Neuronal stem cell (in vitro differentiated cells): ENCODE data around the gene COPS3.
A peak's percentile ranks its signal among the peaks of the same experiment; 100 is the strongest.

Source experiments
- DNase-seq: peaks from one replicate; pipeline ENCODE4 v3.0.0-alpha.2; 2013; ENCODE audit warnings: low spot score
- H2AFZ ChIP-seq: one replicate; pipeline ENCODE4 v1.6.1; 2013; ENCODE audit warnings: mild to moderate bottlenecking, low read length, inconsistent platforms
- H2AK5ac ChIP-seq: 2 replicates; pipeline ENCODE4 v1.6.1; 2013; ENCODE audit warnings: low read depth, mild to moderate bottlenecking, inconsistent platforms, low read length, moderate library complexity, mixed read lengths
- H2BK120ac ChIP-seq: 2 replicates; pipeline ENCODE4 v1.6.1; 2013; ENCODE audit warnings: low read depth, mild to moderate bottlenecking, inconsistent platforms, low read length, moderate library complexity, mixed read lengths
- H2BK12ac ChIP-seq: one replicate; pipeline ENCODE4 v1.6.1; 2013; ENCODE audit warnings: low read length, inconsistent platforms
- H2BK15ac ChIP-seq: 2 replicates; pipeline ENCODE4 v1.6.1; 2013; ENCODE audit warnings: mild to moderate bottlenecking, low read length, inconsistent platforms, mixed read lengths
- H2BK5ac ChIP-seq: one replicate; pipeline ENCODE4 v1.6.1; 2013; ENCODE audit warnings: inconsistent platforms, mild to moderate bottlenecking, low read length, moderate library complexity
- H3K14ac ChIP-seq: one replicate; pipeline ENCODE4 v1.6.1; 2013; ENCODE audit warnings: low read length, inconsistent platforms
- H3K18ac ChIP-seq: 2 replicates; pipeline ENCODE4 v1.6.1; 2013; ENCODE audit warnings: low read length, inconsistent platforms
- H3K23ac ChIP-seq: 2 replicates; pipeline ENCODE4 v1.6.1; 2013; ENCODE audit warnings: low read depth, mild to moderate bottlenecking, mixed read lengths, low read length, inconsistent platforms; ENCODE audit not compliant: poor library complexity
- H3K27ac ChIP-seq: replicated peaks from 3 replicates; pipeline ENCODE4 v1.5.1; 2013; ENCODE audit warnings: low read length, inconsistent platforms
- H3K27me3 ChIP-seq, 3 experiments: 2 replicates each; pipeline ENCODE4 v1.6.1; 2013; ENCODE audit warnings: low read length in 3 of 3, mild to moderate bottlenecking in 2 of 3, inconsistent platforms in 1 of 3, low read depth in 1 of 3, mixed read lengths in 1 of 3, moderate library complexity in 1 of 3; ENCODE audit not compliant: control insufficient read depth in 3 of 3, insufficient read depth in 3 of 3
- H3K36me3 ChIP-seq, 2 donors: replicated peaks in 1 of 2; 2 replicates each; pipeline ENCODE4 v1.6.1; 2013; ENCODE audit warnings: low read length in 2 of 2; ENCODE audit not compliant: control insufficient read depth in 2 of 2, insufficient read depth in 2 of 2
- H3K4ac ChIP-seq: 2 replicates; pipeline ENCODE4 v1.6.1; 2013; ENCODE audit warnings: inconsistent platforms, mild to moderate bottlenecking, low read length, moderate library complexity
- H3K4me1 ChIP-seq, 2 donors: 1 replicate in 1 of 2; 2 replicates in 1 of 2; pipeline ENCODE4 v1.6.1; 2013; ENCODE audit warnings: low read length in 2 of 2, low read depth in 1 of 2; ENCODE audit not compliant: control insufficient read depth in 2 of 2, insufficient read depth in 1 of 2
- H3K4me2 ChIP-seq: one replicate; pipeline ENCODE4 v1.6.1; 2013; ENCODE audit warnings: mild to moderate bottlenecking, low read length, inconsistent platforms; ENCODE audit not compliant: insufficient read depth, poor library complexity, severe bottlenecking
- H3K4me3 ChIP-seq, 2 donors: 2 replicates each; pipeline ENCODE4 v1.5.1; 2013; ENCODE audit warnings: low read length in 2 of 2, mild to moderate bottlenecking in 2 of 2, inconsistent platforms in 1 of 2, moderate library complexity in 1 of 2
- H3K79me1 ChIP-seq: one replicate; pipeline ENCODE4 v1.6.1; 2013; ENCODE audit warnings: low read depth, mild to moderate bottlenecking, inconsistent platforms, low read length, moderate library complexity
- H3K9ac ChIP-seq: one replicate; pipeline ENCODE4 v1.6.1; 2013; ENCODE audit warnings: mild to moderate bottlenecking, low read depth, low read length, inconsistent platforms; ENCODE audit not compliant: poor library complexity
- H3K9me3 ChIP-seq, 2 donors: replicated peaks in 1 of 2; 2 replicates each; pipeline versions ENCODE3 to v1.6.1; 2013; ENCODE audit warnings: low read length in 2 of 2, mild to moderate bottlenecking in 2 of 2, inconsistent platforms in 1 of 2, low read depth in 1 of 2, mixed read lengths in 1 of 2, moderate library complexity in 1 of 2; ENCODE audit not compliant: control insufficient read depth in 2 of 2, insufficient read depth in 1 of 2
- H4K8ac ChIP-seq: one replicate; pipeline ENCODE4 v1.6.1; 2013; ENCODE audit warnings: low read depth, mild to moderate bottlenecking, inconsistent platforms, low read length, moderate library complexity
- H4K91ac ChIP-seq: one replicate; pipeline ENCODE4 v1.6.1; 2013; ENCODE audit warnings: low read length, low read depth, mild to moderate bottlenecking, inconsistent platforms; ENCODE audit not compliant: poor library complexity
- WGBS, 2 donors: extraction: QIAGEN DNeasy Blood & Tissue Kit; methylation state at CpG; one replicate each; pipeline ENCODE4 v1.1.7; 2013; ENCODE audit warnings: missing lambda C conversion rate in 2 of 2, mixed read lengths in 1 of 2; ENCODE audit not compliant: insufficient read length in 2 of 2, insufficient replicate concordance in 1 of 2; ENCODE audit errors: extremely low coverage in 2 of 2; 5-methylcytosine and 5-hydroxymethylcytosine counted together

Gene COPS3

DNA sequence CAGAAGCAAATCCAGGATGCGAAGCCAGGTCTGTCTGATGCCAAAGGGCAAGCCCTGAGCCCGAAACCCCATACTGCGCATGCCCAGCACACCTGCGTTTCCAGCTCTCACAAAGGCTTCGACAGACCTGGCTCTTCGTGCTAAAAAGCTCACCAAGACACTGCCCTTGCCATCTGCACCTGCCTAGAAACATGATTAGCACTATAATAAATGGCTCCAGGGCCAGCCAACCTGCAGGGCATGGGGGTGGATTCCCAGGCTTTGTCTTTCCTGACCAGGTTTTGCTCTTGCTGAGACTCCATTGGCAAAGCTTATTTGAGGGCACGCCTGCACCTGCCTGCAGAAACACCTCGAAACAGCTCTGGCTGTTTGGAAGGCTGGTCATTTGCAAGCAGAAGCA lies 60.5 kb downstream of the COPS3 start:
- Histone ChIP-seq H3K4me2 (no peak overlapping the region), H2BK5ac (no peak overlapping the region), H3K79me1 (peaks cover 2% of the 10 kb centered on the region), H3K36me3 (peaks cover 63 to 97% of the 10 kb centered on the region in 2 donors), H3K27ac (no peak overlapping the region), H2BK12ac (no peak overlapping the region), H3K23ac (no peak overlapping the region), H3K27me3 (no peaks in the 10 kb centered on the region), H3K4me3 (no peak overlapping the region), H3K9ac (no peak overlapping the region), H3K4ac (no peak overlapping the region), H2BK15ac (no peak overlapping the region), H3K4me1 (no peaks in the 10 kb centered on the region), H2BK120ac (no peak overlapping the region), H3K9me3 (no peaks in the 10 kb centered on the region), H3K14ac (no peak overlapping the region), H4K8ac (peak overlapping the region; percentile 27), H4K91ac (no peak overlapping the region), H3K18ac (no peak overlapping the region), H2AK5ac (no peak overlapping the region), H2AFZ (no peak overlapping the region)
- DNase-seq = no peak
- WGBS, 2 donors = no CpG with 5 or more reads among the region's 8 CpGs

DNA sequence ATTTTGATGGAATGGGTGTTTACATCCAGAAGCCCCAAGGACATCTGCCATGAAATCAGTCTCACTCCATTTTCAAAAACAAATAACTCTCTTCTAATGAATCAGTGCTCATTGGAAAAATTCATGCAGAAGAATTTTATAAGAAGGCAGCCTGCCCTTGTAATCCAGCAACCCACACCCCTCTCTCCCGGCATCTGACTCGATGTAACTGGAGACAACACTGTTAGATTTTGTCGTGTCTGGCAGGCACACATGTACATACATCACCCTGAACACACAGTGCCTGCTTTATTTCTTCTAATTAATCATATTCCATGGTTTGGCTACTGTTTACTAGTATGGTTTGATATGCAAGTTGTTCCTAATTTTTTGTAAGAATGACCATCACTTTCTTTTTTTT lies 63.1 kb downstream of the COPS3 start:
- DNase-seq = no peak
- H4K8ac ChIP-seq = no peak overlapping the region
- H3K14ac ChIP-seq = no peak overlapping the region
- H3K27me3 ChIP-seq = no peaks in the 10 kb centered on the region
- H3K9me3 ChIP-seq = no peaks in the 10 kb centered on the region
- H2BK120ac ChIP-seq = no peak overlapping the region
- no peak overlapping the region for H3K23ac ChIP-seq
- H3K4me3 ChIP-seq = no peak overlapping the region
- no peak overlapping the region for H2BK15ac ChIP-seq
- H3K18ac ChIP-seq = no peak overlapping the region
- no peak overlapping the region for H3K4ac ChIP-seq
- no peak overlapping the region for H2AK5ac ChIP-seq
- no CpG with 5 or more reads among the region's 3 CpGs for WGBS, 2 donors
- H3K9ac ChIP-seq = no peak overlapping the region
- no peak overlapping the region for H4K91ac ChIP-seq
- H2AFZ ChIP-seq = no peak overlapping the region
- peaks cover 66 to 94% of the 10 kb centered on the region in 2 donors for H3K36me3 ChIP-seq
- H3K79me1 ChIP-seq = peaks cover 2% of the 10 kb centered on the region
- no peak overlapping the region for H3K4me2 ChIP-seq
- H3K4me1 ChIP-seq = no peaks in the 10 kb centered on the region
- no peak overlapping the region for H3K27ac ChIP-seq
- H2BK5ac ChIP-seq = no peak overlapping the region
- no peak overlapping the region for H2BK12ac ChIP-seq

DNA sequence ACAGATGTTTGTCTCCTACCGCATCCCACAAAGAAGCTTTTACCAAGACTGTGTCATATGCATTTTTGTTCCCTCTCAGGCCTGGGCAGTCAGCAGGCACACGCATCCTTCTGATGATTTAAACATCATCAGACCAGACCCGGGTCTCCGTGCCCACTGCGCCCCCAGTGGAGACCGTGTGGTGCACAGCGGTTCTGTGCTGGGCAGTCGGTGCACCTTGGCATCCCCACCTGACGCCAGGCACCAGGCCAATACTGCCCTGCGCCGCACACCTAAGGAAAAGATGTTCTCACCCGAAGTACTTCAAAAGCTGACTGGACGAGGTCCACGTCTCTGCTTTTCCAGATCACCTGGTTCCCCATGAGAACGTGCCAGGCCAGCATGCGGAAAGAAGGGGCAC lies 64.3 kb downstream of the COPS3 start:
- peaks cover 64 to 92% of the 10 kb centered on the region in 2 donors for H3K36me3 ChIP-seq

DNA sequence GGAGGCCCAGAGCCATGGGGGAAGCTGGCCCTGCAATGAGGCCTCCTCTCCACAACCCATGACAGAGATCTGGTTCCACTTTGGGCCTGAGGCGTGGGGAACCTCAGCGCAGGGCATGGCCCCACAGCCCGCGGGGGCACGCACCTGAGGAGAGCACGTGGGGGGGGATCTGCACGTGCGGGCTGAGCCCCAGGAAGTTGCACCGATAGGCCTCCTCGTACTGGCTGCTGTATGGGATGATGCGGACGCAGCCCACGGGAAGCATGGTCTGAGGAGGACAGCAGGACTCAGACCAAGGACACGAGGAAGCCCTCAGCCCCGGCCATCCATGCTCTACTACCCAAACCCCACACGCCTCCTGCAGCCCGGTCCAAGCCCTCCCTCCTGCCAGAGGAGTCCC lies 64.8 kb downstream of the COPS3 start:
- H2BK5ac ChIP-seq = peak overlapping the region; percentile 24
- H2BK15ac ChIP-seq = no peak overlapping the region
- no peak for DNase-seq
- no peak overlapping the region for H4K91ac ChIP-seq
- WGBS, 2 donors = no CpG with 5 or more reads among the region's 17 CpGs
- peaks cover under 1% of the 10 kb centered on the region for H3K79me1 ChIP-seq
- H3K4me3 ChIP-seq = no peak overlapping the region
- H3K27me3 ChIP-seq = no peaks in the 10 kb centered on the region
- no peak overlapping the region for H4K8ac ChIP-seq
- no peak overlapping the region for H3K14ac ChIP-seq
- no peak overlapping the region for H3K9ac ChIP-seq
- H3K36me3 ChIP-seq = peaks cover 60 to 91% of the 10 kb centered on the region in 2 donors
- no peak overlapping the region for H3K23ac ChIP-seq
- no peak overlapping the region for H2AFZ ChIP-seq
- no peak overlapping the region for H2AK5ac ChIP-seq
- H2BK12ac ChIP-seq = no peak overlapping the region
- no peak overlapping the region for H3K4me2 ChIP-seq
- no peaks in the 10 kb centered on the region for H3K9me3 ChIP-seq
- H3K27ac ChIP-seq = no peak overlapping the region
- no peak overlapping the region for H2BK120ac ChIP-seq
- H3K4ac ChIP-seq = no peak overlapping the region
- no peaks in the 10 kb centered on the region for H3K4me1 ChIP-seq
- H3K18ac ChIP-seq = no peak overlapping the region

More for the DNA sequence above, 64.3 kb downstream of the COPS3 start:
- Histone ChIP-seq H2AFZ (no peak overlapping the region), H2BK12ac (no peak overlapping the region), H3K4ac (no peak overlapping the region), H3K4me3 (no peak overlapping the region), H4K91ac (no peak overlapping the region), H3K9ac (no peak overlapping the region), H3K9me3 (no peaks in the 10 kb centered on the region), H2BK15ac (no peak overlapping the region), H2AK5ac (no peak overlapping the region), H2BK5ac (peak overlapping the region; percentile 24), H3K18ac (no peak overlapping the region), H3K23ac (no peak overlapping the region), H2BK120ac (no peak overlapping the region), H3K14ac (no peak overlapping the region), H3K4me2 (no peak overlapping the region), H4K8ac (no peak overlapping the region), H3K79me1 (peaks cover 2% of the 10 kb centered on the region), H3K27ac (no peak overlapping the region), H3K4me1 (no peaks in the 10 kb centered on the region), H3K27me3 (no peaks in the 10 kb centered on the region)
- no peak for DNase-seq
- WGBS, 2 donors = no CpG with 5 or more reads among the region's 16 CpGs
